Measurements from ENCODE around the gene RXRB. TPM values are rescaled to one million over a fixed set of nuclear protein-coding genes. Genes with fewer than 3 reads are reported as not detected.

Gene RXRB
- total RNA-seq, 2 donors from 2014 or later: 17.1 to 17.4 TPM

DNA sequence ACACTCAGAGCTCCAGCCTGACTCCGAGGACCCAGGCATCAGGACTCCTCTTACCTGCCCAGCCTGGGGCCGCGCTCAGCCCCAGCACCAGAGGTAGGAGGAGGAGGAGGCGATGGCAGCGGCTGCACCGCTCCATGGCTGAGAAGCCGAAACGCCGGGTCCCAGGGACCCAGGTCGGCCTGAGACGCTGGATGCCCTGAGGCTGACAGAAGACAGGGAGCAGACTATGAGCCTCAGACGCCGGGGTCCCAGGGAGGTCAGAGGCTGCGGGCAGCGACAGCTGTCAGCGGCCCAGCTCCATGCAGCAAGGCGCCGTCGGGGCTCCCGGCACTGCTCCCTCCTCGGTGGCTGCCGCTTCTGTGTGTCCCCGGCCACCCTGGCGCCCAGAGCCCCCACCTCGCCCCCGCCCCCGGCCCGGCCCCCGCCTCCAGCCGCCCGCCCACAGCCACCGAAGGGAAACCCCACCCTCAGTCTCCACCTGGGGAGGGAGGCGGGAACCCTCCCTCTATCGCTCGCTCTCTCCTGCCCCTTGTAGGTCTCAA is 8.3 kb downstream of the RXRB start, which contains the start of gene COL11A2:
COL11A2 (minus strand) TSS at position 363 of the 542 bp plus-strand sequence; CDS start at position 136, 227 bp downstream.
- no peak for TF ChIP-seq CTCF (IDR thresholded peaks at IDR 0.05)

DNA sequence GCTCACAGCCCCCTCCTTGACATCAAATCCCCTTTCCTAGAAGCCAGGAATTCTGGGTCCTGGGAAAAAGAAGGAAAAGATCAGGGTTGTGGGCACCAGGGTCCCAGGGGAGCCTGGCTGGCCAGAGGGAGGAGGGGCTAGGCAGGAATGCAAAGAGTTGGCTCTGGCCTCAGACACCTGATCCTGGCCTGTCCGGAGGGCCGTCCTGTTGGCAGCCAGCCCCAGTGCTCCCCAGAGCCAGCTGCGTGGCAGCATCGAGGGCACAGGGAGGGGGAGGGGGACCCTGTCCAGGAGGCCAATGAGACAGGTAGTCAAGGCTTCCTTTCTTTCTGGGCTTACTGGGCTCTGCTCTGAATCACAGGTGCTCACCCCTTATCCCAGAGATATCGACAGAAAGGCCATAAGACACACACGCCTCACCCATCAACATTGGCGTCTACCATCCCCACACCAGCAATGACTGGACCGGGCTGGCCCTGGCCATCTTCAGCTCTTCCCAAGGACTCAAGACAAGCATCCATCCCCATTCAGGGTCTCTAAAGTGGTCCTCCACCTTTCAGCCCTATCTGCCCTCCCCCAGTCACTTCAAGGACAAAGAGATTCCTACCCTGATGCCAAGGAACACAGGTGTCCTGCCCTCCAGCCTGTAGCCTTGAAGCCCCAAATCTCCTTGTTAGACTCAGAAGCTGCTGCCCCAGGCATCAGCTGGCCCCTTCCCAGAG is 8.9 kb downstream of the RXRB start:
- no peak for DNase-seq (ENCODE audit: low spot score)

More for the DNA sequence above, 8.3 kb downstream of the RXRB start, which contains the start of gene COL11A2:
- H3K4me3 ChIP-seq: peak within 1 kb of the TSS; percentile 18 to 49
- H3K27ac ChIP-seq: peak within 1 kb of the TSS; percentile 25 to 31
- no peak for DNase-seq (ENCODE audit: low spot score)
- no peaks in the 10 kb centered on the region for H3K9me3 ChIP-seq
- no peaks in the 10 kb centered on the region for H3K27me3 ChIP-seq
- peaks cover 26% of the 10 kb centered on the region for H3K36me3 ChIP-seq
- peaks cover 0 to 26% of the 10 kb centered on the region in 2 donors for H3K4me1 ChIP-seq

DNA sequence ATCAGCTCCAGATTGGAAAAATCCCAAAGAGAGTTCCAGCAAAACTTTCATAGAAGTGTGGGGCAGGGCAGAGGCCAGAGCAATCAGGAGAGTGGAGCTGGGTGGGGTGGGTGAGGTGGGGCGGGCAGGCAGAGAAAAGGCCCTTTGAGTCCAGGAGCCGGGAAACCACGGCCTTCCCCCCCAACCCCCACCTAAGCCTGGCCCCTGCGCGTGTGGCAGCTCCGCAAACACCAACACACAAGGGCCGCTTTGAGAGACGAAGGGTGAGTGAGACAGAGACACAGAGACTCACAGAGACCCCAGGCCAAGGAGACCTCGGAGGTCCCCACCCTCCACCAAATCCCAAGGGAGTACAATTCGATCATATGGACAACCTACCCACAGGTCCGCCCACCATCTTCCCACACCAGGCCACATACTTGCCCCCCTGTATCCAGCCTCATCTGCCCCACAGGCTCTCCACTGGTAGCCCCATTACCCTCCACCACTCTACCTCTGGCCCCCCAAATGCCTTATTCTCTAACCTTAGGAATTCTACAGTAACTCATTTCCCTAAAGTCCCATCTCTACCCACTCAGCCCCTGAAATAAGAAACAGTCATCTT is 9.9 kb downstream of the RXRB start:
- Histone ChIP-seq H3K4me1 (peaks cover 0 to 24% of the 10 kb centered on the region in 2 donors), H3K36me3 (peaks cover 11% of the 10 kb centered on the region), H3K4me3 (no peak overlapping the region), H3K27ac (no peak overlapping the region), H3K27me3 (no peaks in the 10 kb centered on the region), H3K9me3 (no peaks in the 10 kb centered on the region)
- TF ChIP-seq CTCF (IDR thresholded peaks at IDR 0.05): no peak
- no peak for DNase-seq (ENCODE audit: low spot score)

More for the DNA sequence above, 8.9 kb downstream of the RXRB start:
- Histone ChIP-seq H3K27ac (no peak overlapping the region), H3K27me3 (no peaks in the 10 kb centered on the region), H3K36me3 (peaks cover 20% of the 10 kb centered on the region), H3K9me3 (no peaks in the 10 kb centered on the region), H3K4me1 (peaks cover 0 to 24% of the 10 kb centered on the region in 2 donors), H3K4me3 (no peak overlapping the region)
- no peak for TF ChIP-seq CTCF (IDR thresholded peaks at IDR 0.05)

DNA sequence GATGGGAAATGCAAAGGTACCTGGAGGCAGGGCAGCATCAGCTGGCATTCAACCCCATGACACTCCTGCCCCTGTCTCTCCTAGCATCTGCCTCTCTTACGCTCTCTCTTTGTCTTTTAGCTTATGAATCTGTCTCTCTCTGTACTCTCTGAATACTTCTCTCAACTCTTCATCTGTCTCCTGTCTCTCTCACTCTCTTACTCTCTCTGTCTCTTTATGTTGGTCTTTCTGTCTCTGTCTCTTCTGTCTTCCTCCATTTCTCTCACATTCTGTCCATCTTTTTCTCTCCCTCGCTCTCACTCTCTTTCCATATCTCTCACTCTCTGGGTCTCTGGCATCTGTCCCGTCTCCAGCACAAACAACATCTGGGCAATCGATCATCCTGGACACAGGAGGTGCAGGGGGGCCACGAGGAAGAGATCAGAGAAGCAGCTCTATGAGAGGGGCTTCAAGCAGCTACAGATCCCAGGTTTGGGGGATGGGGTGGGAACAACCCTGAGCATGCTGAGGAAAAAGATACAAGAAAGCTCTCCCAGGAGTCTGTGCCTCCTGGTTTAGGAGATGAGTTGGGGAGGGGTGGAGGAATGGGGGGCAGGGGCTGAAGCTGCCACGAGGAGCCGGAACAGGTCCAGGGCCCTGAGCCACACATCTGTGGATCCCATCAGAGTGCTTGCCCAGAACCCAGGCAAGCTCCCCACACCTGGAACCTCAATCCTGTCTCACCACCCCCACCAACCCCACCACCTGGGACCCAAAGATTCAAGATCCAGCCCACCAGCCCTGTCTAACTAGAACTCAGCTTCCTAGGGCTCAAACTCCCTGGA is 10.6 kb downstream of the RXRB start:
- DNase-seq (ENCODE audit: low spot score): no peak
- peaks cover 3% of the 10 kb centered on the region for H3K36me3 ChIP-seq
- peaks cover 0 to 24% of the 10 kb centered on the region in 2 donors for H3K4me1 ChIP-seq
- H3K4me3 ChIP-seq: no peak overlapping the region
- no peak overlapping the region for H3K27ac ChIP-seq
- no peaks in the 10 kb centered on the region for H3K27me3 ChIP-seq
- no peak for TF ChIP-seq CTCF (IDR thresholded peaks at IDR 0.05)
- no peaks in the 10 kb centered on the region for H3K9me3 ChIP-seq

GRCh38 chr6:33189164-33189563 is 11.3 kb downstream of the RXRB start:
- H3K9me3 ChIP-seq: no peaks in the 10 kb centered on the region
- no peaks in the 10 kb centered on the region for H3K36me3 ChIP-seq
- H3K4me3 ChIP-seq: no peak overlapping the region
- H3K4me1 ChIP-seq: peaks cover 0 to 24% of the 10 kb centered on the region in 2 donors
- H3K27me3 ChIP-seq: no peaks in the 10 kb centered on the region
- no peak for TF ChIP-seq CTCF (IDR thresholded peaks at IDR 0.05)
- no peak for DNase-seq (ENCODE audit: low spot score)
- no peak overlapping the region for H3K27ac ChIP-seq
